IMR-90 (cell line): ENCODE data around the gene FOXS1.

Experiments used
- CEBPB ChIP-seq: IDR thresholded peaks from 2 replicates; pipeline ENCODE4 v1.6.1; 2012; ENCODE audit warnings: low read depth, low read length, improper control_type of control experiment
- CHD1 ChIP-seq: IDR thresholded peaks from 2 replicates; pipeline ENCODE4 v1.6.1; 2012; ENCODE audit warnings: low read depth, low read length, improper control_type of control experiment
- CTCF ChIP-seq: conservative IDR thresholded peaks from 2 replicates; pipeline ENCODE4 v1.5.1; 2012; ENCODE audit warnings: mild to moderate bottlenecking, low read depth, low read length, improper control_type of control experiment
- ELK1 ChIP-seq: fragments of 150-350 bp; IDR thresholded peaks from 2 replicates; pipeline ENCODE4 v1.6.1; 2016; ENCODE audit warnings: low read depth, mild to moderate bottlenecking, low read length, moderate library complexity, borderline replicate concordance
- FOS ChIP-seq: fragments of 150-350 bp; IDR thresholded peaks from 2 replicates; pipeline ENCODE4 v1.6.1; 2016; ENCODE audit warnings: low read depth, low read length
- NFE2L2 ChIP-seq: fragments of 150-350 bp; IDR thresholded peaks from 2 replicates; pipeline ENCODE4 v1.6.1; 2016; ENCODE audit warnings: low read depth, mild to moderate bottlenecking, low read length
- POLR2A ChIP-seq: IDR thresholded peaks from 2 replicates; pipeline ENCODE4 v1.6.1; 2012; ENCODE audit warnings: mild to moderate bottlenecking, low read depth, low read length
- RAD21 ChIP-seq: IDR thresholded peaks from 2 replicates; pipeline ENCODE4 v1.6.1; 2012; ENCODE audit warnings: low read length, improper control_type of control experiment
- RCOR1 ChIP-seq: IDR thresholded peaks from 2 replicates; pipeline ENCODE4 v1.6.1; 2012; ENCODE audit warnings: mild to moderate bottlenecking, low read length, improper control_type of control experiment; ENCODE audit not compliant: insufficient replicate concordance
- RFX5 ChIP-seq: IDR thresholded peaks from 2 replicates; pipeline ENCODE4 v1.8.0; 2012; ENCODE audit warnings: low read depth, mild to moderate bottlenecking, low read length, moderate library complexity
- SMC3 ChIP-seq: fragments of 150-350 bp; IDR thresholded peaks from 2 replicates; pipeline ENCODE4 v1.6.1; 2016; ENCODE audit warnings: low read depth, mild to moderate bottlenecking, antibody characterized with exemption, low read length, moderate library complexity
- USF2 ChIP-seq: fragments of 150-350 bp; IDR thresholded peaks from 2 replicates; pipeline ENCODE4 v1.6.1; 2017; ENCODE audit warnings: mild to moderate bottlenecking, antibody characterized with exemption, low read length, low read depth

- TF ChIP-seq CTCF (no peak), ELK1 (no peak), POLR2A (no peak), RCOR1 (no peak), RAD21 (no peak), CEBPB (no peak), SMC3 (no peak), RFX5 (no peak), USF2 (no peak), CHD1 (no peak), NFE2L2 (no peak), FOS (no peak)
Observed at GRCh38 chr20:31824125-31824485, 21.3 kb downstream of the FOXS1 start.
